Measurements from ENCODE around the gene CYBA. TPM values are rescaled to one million over a fixed set of nuclear protein-coding genes. Genes with fewer than 3 reads are reported as not detected.
"Not testable (repeated sequence)": the region's sequence is repeated elsewhere in the genome, so short reads cannot be mapped to it uniquely, and the experiment has no call there.

Gene CYBA
- total RNA-seq, 4 donors from 2014 or later = 258 to 306 (median 291) TPM

GRCh38 chr16:88613911-88614817, 36.7 kb downstream of the CYBA start:
- peaks cover 14 to 36% (median 29%) of the 10 kb centered on the region in 4 donors for H3K4me1 ChIP-seq
- H3K27ac ChIP-seq = no peak overlapping the region
- H3K9me3 ChIP-seq = no peaks in the 10 kb centered on the region
- in situ Hi-C loops (cut with MboI; ENCODE audit: low pct_ligation_motif_present in 1 of 4, low pct_unique_long_range_greater_than_20kb in 1 of 4, low sequenced_read_pairs in 3 of 4) = no loop called here
- no peak overlapping the region for H3K4me3 ChIP-seq
- DNase-seq = no peak
- intact Hi-C loops (cut with DNase I; ENCODE audit: low total_unique reads) = no loop called here
- H3K27me3 ChIP-seq = no peaks in the 10 kb centered on the region
- 87% methylated on average over 19 of the region's 19 CpGs; no CpG with 5 or more reads in 1 of the 2 donors for WGBS, 2 donors (ENCODE audit: low coverage in 1 of 2)
- no peak for TF ChIP-seq CTCF (IDR thresholded peaks at IDR 0.05)
- no peak for TF ChIP-seq EP300 (IDR thresholded peaks at IDR 0.05; ENCODE audit: low read depth)
- peaks cover 0 to 23% (median 8%) of the 10 kb centered on the region in 4 donors for H3K36me3 ChIP-seq

GRCh38 chr16:88613293-88613692, 37.6 kb downstream of the CYBA start:
- Histone ChIP-seq H3K4me3 (no peak overlapping the region), H3K27me3 (no peaks in the 10 kb centered on the region), H3K4me1 (peaks cover 14 to 28% (median 25%) of the 10 kb centered on the region in 4 donors), H3K27ac (no peak overlapping the region), H3K9me3 (no peaks in the 10 kb centered on the region), H3K36me3 (peaks cover 0 to 29% (median 11%) of the 10 kb centered on the region in 4 donors)
- no peak for DNase-seq
- in situ Hi-C loops (cut with MboI; ENCODE audit: low pct_ligation_motif_present in 1 of 4, low pct_unique_long_range_greater_than_20kb in 1 of 4, low sequenced_read_pairs in 3 of 4) (no loop called here), intact Hi-C loops (cut with DNase I; ENCODE audit: low total_unique reads) (no loop called here)
- 91 to 100% methylated on average over 4 to 10 of the region's 10 CpGs for WGBS, 2 donors (ENCODE audit: low coverage in 1 of 2)
- TF ChIP-seq EP300 (IDR thresholded peaks at IDR 0.05; ENCODE audit: low read depth) (no peak), POLR2A (IDR thresholded peaks at IDR 0.05) (no peak), CTCF (IDR thresholded peaks at IDR 0.05) (no peak), POLR2AphosphoS5 (IDR thresholded peaks at IDR 0.05) (no peak)

GRCh38 chr16:88610909-88611812, 39.7 kb downstream of the CYBA start:
- H3K9me3 ChIP-seq = no peaks in the 10 kb centered on the region
- intact Hi-C loops (cut with DNase I; ENCODE audit: low total_unique reads) (no loop called here), in situ Hi-C loops (cut with MboI; ENCODE audit: low pct_ligation_motif_present in 1 of 4, low pct_unique_long_range_greater_than_20kb in 1 of 4, low sequenced_read_pairs in 3 of 4) (no loop called here)
- no peak overlapping the region for H3K27ac ChIP-seq
- TF ChIP-seq EP300 (IDR thresholded peaks at IDR 0.05; ENCODE audit: low read depth) (no peak), POLR2AphosphoS5 (IDR thresholded peaks at IDR 0.05) (no peak), POLR2A (IDR thresholded peaks at IDR 0.05) (no peak), CTCF (IDR thresholded peaks at IDR 0.05) (no peak)
- H3K27me3 ChIP-seq = no peaks in the 10 kb centered on the region
- H3K4me3 ChIP-seq = no peak overlapping the region
- DNase-seq = no peak
- 91 to 94% methylated on average over 22 to 49 of the region's 49 CpGs for WGBS, 2 donors (ENCODE audit: low coverage in 1 of 2)
- H3K4me1 ChIP-seq = peaks cover 5 to 8% (median 7%) of the 10 kb centered on the region in 4 donors
- H3K36me3 ChIP-seq = peaks cover 0 to 35% (median 11%) of the 10 kb centered on the region in 4 donors

- intact Hi-C loops (cut with DNase I; ENCODE audit: low total_unique reads) = no loop called here
- Histone ChIP-seq H3K9me3 (no peaks in the 10 kb centered on the region), H3K27ac (no peak overlapping the region), H3K27me3 (no peaks in the 10 kb centered on the region), H3K4me3 (no peak overlapping the region), H3K4me1 (no peaks in the 10 kb centered on the region), H3K36me3 (peaks cover 0 to 40% (median 14%) of the 10 kb centered on the region in 4 donors)
- in situ Hi-C loops (cut with MboI; ENCODE audit: low pct_ligation_motif_present in 1 of 4, low pct_unique_long_range_greater_than_20kb in 1 of 4, low sequenced_read_pairs in 3 of 4) = no loop called here
- TF ChIP-seq POLR2AphosphoS5 (IDR thresholded peaks at IDR 0.05) (no peak), POLR2A (IDR thresholded peaks at IDR 0.05) (no peak), CTCF (IDR thresholded peaks at IDR 0.05) (no peak)
- WGBS, 2 donors (ENCODE audit: low coverage in 1 of 2) = 88% methylated on average over 6 of the region's 6 CpGs; no CpG with 5 or more reads in 1 of the 2 donors
- no peak for DNase-seq
Measured at GRCh38 chr16:88610080-88610479, 40.8 kb downstream of the CYBA start.

DNA sequence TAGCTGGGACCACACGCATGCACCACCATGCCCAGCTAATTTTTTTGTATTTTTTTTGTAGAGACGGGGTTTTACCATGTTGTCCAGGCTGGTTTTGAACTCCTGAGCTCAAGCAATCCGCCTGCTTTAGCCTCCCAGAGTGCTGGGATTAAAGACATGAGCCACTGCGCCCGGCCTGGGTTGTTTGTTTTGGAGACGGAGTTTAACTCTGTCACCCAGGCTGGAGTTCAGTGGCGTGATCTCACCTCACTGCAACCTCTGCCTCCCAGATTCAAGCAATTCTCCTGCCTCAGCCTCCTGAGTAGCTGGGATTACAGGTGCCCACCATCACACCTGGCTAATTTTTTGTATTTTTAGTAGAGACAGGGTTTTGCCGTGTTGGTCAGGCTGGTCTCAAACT, 41.4 kb downstream of the CYBA start:
- H3K4me1 ChIP-seq; H3K4me3 ChIP-seq; DNase-seq; H3K27me3 ChIP-seq; intact Hi-C loops (cut with DNase I; ENCODE audit: low total_unique reads); H3K9me3 ChIP-seq; H3K27ac ChIP-seq; in situ Hi-C loops (cut with MboI; ENCODE audit: low pct_ligation_motif_present in 1 of 4, low pct_unique_long_range_greater_than_20kb in 1 of 4, low sequenced_read_pairs in 3 of 4): not testable (repeated sequence)
- H3K36me3 ChIP-seq = peaks cover 0 to 40% (median 14%) of the 10 kb centered on the region in 4 donors
- WGBS, 2 donors (ENCODE audit: low coverage in 1 of 2) = 93 to 100% methylated on average over 1 to 8 of the region's 8 CpGs

Measured in transverse colon (tissue), 4 donors.